K562 (cell line): ENCODE measurements around the gene ZDHHC1. TPM values are rescaled to one million over a fixed set of nuclear protein-coding genes. Genes with fewer than 3 reads are reported as not detected.

ENCODE experiments used
- RAD21 ChIP-seq, 2 experiments: fragments of 250-450 bp in 1 of 2; fragments of 450-650 bp in 1 of 2; sonication (Bioruptor Pico) in 1 of 2; formaldehyde crosslinking in 1 of 2; IDR thresholded peaks in 1 of 2; conservative IDR thresholded peaks in 1 of 2; 2 replicates each; pipeline versions ENCODE4 v1.4.0 to v1.8.0; 2020 to 2022; ENCODE audit warnings: mild to moderate bottlenecking in 2 of 2, moderate library complexity in 1 of 2
- REST ChIP-seq, 2 experiments: fragments of 450-650 bp; formaldehyde crosslinking in 1 of 2; IDR thresholded peaks; 2 replicates each; pipeline versions ENCODE4 v1.4.0 to v1.6.1; 2014 to 2020; ENCODE audit warnings: mild to moderate bottlenecking in 2 of 2, borderline replicate concordance in 1 of 2, low read depth in 1 of 2
- polyA plus RNA-seq, 8 experiments: library from polyadenylated mRNA; depleted of rRNA in 4 of 8; stranded (reverse) in 5 of 8; unstranded in 3 of 8; fragments of >200 nt; fragmentation: Nextera tagmentation in 2 of 8; fragmentation: Illumina TruSeq in 1 of 8; extraction: Ambion mirVana in 2 of 8; extraction: Trizol in 1 of 8; gene quantifications; 2 replicates each; pipeline versions ENCODE4 v1.2.1 to v1.2.3, GENCODE V29; 2011 to 2014; ENCODE audit warnings: inconsistent platforms in 1 of 8, missing spikeins in 1 of 8
- total RNA-seq, 7 experiments: library from RNA; depleted of rRNA in 6 of 7; stranded (reverse); fragments of >200 nt in 6 of 7; fragmentation: Illumina TruSeq in 2 of 7; extraction: Trizol in 2 of 7; gene quantifications; 2 replicates each; pipeline versions ENCODE4 v1.2.1 to v1.2.3, GENCODE V29; 2011 to 2021; ENCODE audit warnings: low replicate concordance in 1 of 7

The ZDHHC1 gene
- total and polyA plus RNA-seq, 9 of the 15 experiments (the other 6 are each of a cell fraction or from before 2014, with no cell fraction given) = 0.06 to 0.77 (median 0.25) TPM; not detected in 4

GRCh38 chr16:67372664-67373063 lies 43.6 kb downstream of the ZDHHC1 start (continued):
- peak; percentile 13 to 61; a peak in 3 of 4 replicates for TF ChIP-seq RAD21 (CRISPR knock-in tag; conservative IDR thresholded peaks at IDR 0.05 in 1 of 2, IDR thresholded peaks at IDR 0.05 in 1 of 2)
- peak; percentile 33; the same call in 1 of the 2 replicates for TF ChIP-seq REST (IDR thresholded peaks at IDR 0.05; ENCODE audit: borderline replicate concordance)
- no peak for TF ChIP-seq REST (CRISPR knock-in tag; IDR thresholded peaks at IDR 0.05; ENCODE audit: low read depth)
